ENCODE data around the gene SLC9A1. TPM values are rescaled to one million over a fixed set of nuclear protein-coding genes. Genes with fewer than 3 reads are reported as not detected.

SLC9A1 gene
- total and polyA plus RNA-seq, 10 donors, result 6.0 to 40.4 (median 27.6) TPM

GRCh38 chr1:27141266-27142003, 13.5 kb downstream of the SLC9A1 start:
- WGBS, 5 donors, result 82 to 95% (median 86%) methylated on average over 6 to 9 of the region's 9 CpGs
- Histone ChIP-seq H3K27me3 (replicated peaks in 1 of 7) (no peaks in the 10 kb centered on the region), H3K9me3 (no peaks in the 10 kb centered on the region), H3K36me3 (peaks cover 0 to 33% (median 4%) of the 10 kb centered on the region in 6 donors), H3K27ac (peak overlapping the region in 6 of 8 donors; percentile 14 to 51 (median 40)), H3K4me1 (peaks cover 22 to 99% (median 52%) of the 10 kb centered on the region in 6 donors), H3K4me3 (no peak overlapping the region)
- DNase-seq, result no peak
- intact Hi-C loops (cut with DNase I; ENCODE audit: low total_unique reads), result no loop called here
- TF ChIP-seq CTCF (IDR thresholded peaks at IDR 0.05 in 8 of 11, conservative IDR thresholded peaks at IDR 0.05 in 3 of 11) (no peak), POLR2A (IDR thresholded peaks at IDR 0.05) (no peak), POLR2AphosphoS5 (IDR thresholded peaks at IDR 0.05) (no peak)

- H3K4me1 ChIP-seq, result peaks cover 31 to 99% (median 65%) of the 10 kb centered on the region in 6 donors
Measured at GRCh38 chr1:27139980-27140379, 14.9 kb downstream of the SLC9A1 start.

GRCh38 chr1:27138927-27139326, 16.0 kb downstream of the SLC9A1 start:
- H3K27me3 ChIP-seq (replicated peaks in 1 of 7), result no peaks in the 10 kb centered on the region
- no peak for DNase-seq
- 89 to 98% (median 94%) methylated on average over 6 of the region's 6 CpGs for WGBS, 5 donors
- H3K4me3 ChIP-seq, result no peak overlapping the region
- no peak for TF ChIP-seq POLR2AphosphoS5 (IDR thresholded peaks at IDR 0.05)
- TF ChIP-seq CTCF (IDR thresholded peaks at IDR 0.05 in 8 of 11, conservative IDR thresholded peaks at IDR 0.05 in 3 of 11), result no peak
- no peak for TF ChIP-seq POLR2A (IDR thresholded peaks at IDR 0.05)
- H3K4me1 ChIP-seq, result peaks cover 31 to 100% (median 71%) of the 10 kb centered on the region in 6 donors
- no peaks in the 10 kb centered on the region for H3K9me3 ChIP-seq
- H3K27ac ChIP-seq, result peak overlapping the region in 4 of 8 donors; percentile 20 to 98 (median 94)
- intact Hi-C loops (cut with DNase I; ENCODE audit: low total_unique reads), result no loop called here
- peaks cover 0 to 11% (median 0%) of the 10 kb centered on the region in 6 donors for H3K36me3 ChIP-seq

More at GRCh38 chr1:27139980-27140379, 14.9 kb downstream of the SLC9A1 start:
- Histone ChIP-seq H3K27ac (no peak overlapping the region), H3K27me3 (replicated peaks in 1 of 7) (no peaks in the 10 kb centered on the region), H3K9me3 (no peaks in the 10 kb centered on the region), H3K4me3 (no peak overlapping the region), H3K36me3 (peaks cover 0 to 18% (median 0%) of the 10 kb centered on the region in 6 donors)
- intact Hi-C loops (cut with DNase I; ENCODE audit: low total_unique reads), result no loop called here
- 89 to 94% (median 93%) methylated on average over 6 of the region's 6 CpGs for WGBS, 5 donors
- no peak for DNase-seq
- TF ChIP-seq POLR2AphosphoS5 (IDR thresholded peaks at IDR 0.05), result no peak
- TF ChIP-seq CTCF (IDR thresholded peaks at IDR 0.05 in 8 of 11, conservative IDR thresholded peaks at IDR 0.05 in 3 of 11), result no peak
- no peak for TF ChIP-seq POLR2A (IDR thresholded peaks at IDR 0.05)

GRCh38 chr1:27138368-27138767, 16.6 kb downstream of the SLC9A1 start:
- Histone ChIP-seq H3K27ac (peak overlapping the region in 7 of 8 donors; percentile 83 to 98 (median 92)), H3K4me3 (peak overlapping the region in 1 of 8 donors; percentile 64), H3K9me3 (no peaks in the 10 kb centered on the region), H3K36me3 (peaks cover 0 to 11% (median 0%) of the 10 kb centered on the region in 6 donors), H3K4me1 (peaks cover 31 to 100% (median 73%) of the 10 kb centered on the region in 6 donors), H3K27me3 (replicated peaks in 1 of 7) (no peaks in the 10 kb centered on the region)
- DNase-seq, result no peak
- intact Hi-C loops (cut with DNase I; ENCODE audit: low total_unique reads), result no loop called here
- TF ChIP-seq POLR2A (IDR thresholded peaks at IDR 0.05) (no peak), CTCF (IDR thresholded peaks at IDR 0.05 in 8 of 11, conservative IDR thresholded peaks at IDR 0.05 in 3 of 11) (no peak), POLR2AphosphoS5 (IDR thresholded peaks at IDR 0.05) (no peak)
- WGBS, 5 donors, result 87 to 89% (median 88%) methylated on average over 10 of the region's 10 CpGs

Measured in spleen (tissue), 11 donors.